ENCODE measurements around the gene C1QL4.

GRCh38 chr12:49328816-49329215 is 8.2 kb downstream of the C1QL4 start:
- no peak for TF ChIP-seq CTCF (IDR thresholded peaks at IDR 0.05)
- no peak for TF ChIP-seq POLR2A (IDR thresholded peaks at IDR 0.05)
- no peak for TF ChIP-seq POLR2AphosphoS5 (IDR thresholded peaks at IDR 0.05)
